HFFc6 (cell line): ENCODE measurements around the gene COMMD1. TPM values are rescaled to one million over a fixed set of nuclear protein-coding genes. Genes with fewer than 3 reads are reported as not detected.
A peak's percentile ranks its signal among the peaks of the same experiment; 100 is the strongest.
"Not testable (repeated sequence)": the region's sequence is repeated elsewhere in the genome, so short reads cannot be mapped to it uniquely, and the experiment has no call there.

ENCODE experiments used
- DNase-seq: peaks from one replicate; pipeline ENCODE4 v3.0.0-alpha.2; 2018
- H3K27ac Mint-ChIP-seq: 2 replicates; pipeline ENCODE4 v1.8.0; 2020; ENCODE audit warnings: mild to moderate bottlenecking, mixed read lengths
- H3K27me3 Mint-ChIP-seq: 2 replicates; pipeline ENCODE4 v1.8.0; 2021; ENCODE audit warnings: mild to moderate bottlenecking, moderate library complexity, mixed read lengths; ENCODE audit not compliant: insufficient read depth
- H3K36me3 Mint-ChIP-seq: 2 replicates; pipeline ENCODE4 v1.8.0; 2021; ENCODE audit warnings: low read depth, mixed read lengths
- H3K4me1 Mint-ChIP-seq: 2 replicates; pipeline ENCODE4 v1.8.0; 2020; ENCODE audit warnings: low read depth, mixed read lengths
- H3K4me3 Mint-ChIP-seq: 2 replicates; pipeline ENCODE4 v1.8.0; 2020; ENCODE audit warnings: mild to moderate bottlenecking, moderate library complexity, mixed read lengths
- H3K9me3 Mint-ChIP-seq: 2 replicates; pipeline ENCODE4 v1.8.0; 2020; ENCODE audit warnings: mild to moderate bottlenecking, mixed read lengths
- CTCF ChIP-seq: fragments of 200-600 bp; sonication (generic); IDR thresholded peaks from 2 replicates; pipeline ENCODE4 v1.5.0; 2021; ENCODE audit warnings: antibody characterized with exemption, mild to moderate bottlenecking
- total RNA-seq, 6 experiments: library from RNA; stranded (reverse); fragmentation: NEBNext Ultra II Directional; extraction: Animal tissue kit (Norgen Biotek cat#: 25700); gene quantifications; 2 replicates in 1 of 6; 3 replicates in 5 of 6; pipeline ENCODE4 v1.2.3, GENCODE V29; 2021

The COMMD1 gene
- total RNA-seq, 6 experiments from 2014 or later = 41.1 to 53.6 (median 48.3) TPM

DNA sequence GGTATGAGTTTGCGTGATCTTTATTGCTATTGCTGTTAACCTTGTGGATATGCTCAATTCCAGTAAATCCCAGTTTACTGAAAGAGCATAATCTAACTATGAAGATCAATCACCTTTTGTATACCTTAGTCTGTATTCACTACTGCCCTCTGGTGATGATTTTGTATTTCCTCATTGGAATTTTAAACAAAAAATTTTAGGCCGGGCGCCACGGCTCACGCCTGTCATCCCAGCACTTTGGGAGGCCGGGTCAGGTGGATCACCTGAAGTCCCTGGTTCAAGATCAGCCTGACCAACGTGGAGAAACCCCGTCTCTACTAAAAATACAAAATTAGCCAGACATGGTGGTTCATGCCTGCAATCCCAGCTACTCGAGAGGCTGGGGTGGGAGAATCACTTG, 5.1 kb downstream of the COMMD1 start:
- H3K36me3 Mint-ChIP-seq = no peaks in the 10 kb centered on the region
- TF ChIP-seq CTCF = peak; percentile 69
- no peak for DNase-seq
- no peak overlapping the region for H3K4me3 Mint-ChIP-seq
- H3K27ac Mint-ChIP-seq = no peak overlapping the region
- no peaks in the 10 kb centered on the region; the same call in 1 of the 2 replicates for H3K27me3 Mint-ChIP-seq
- H3K4me1 Mint-ChIP-seq = peaks cover 11% of the 10 kb centered on the region
- H3K9me3 Mint-ChIP-seq = no peaks in the 10 kb centered on the region

DNA sequence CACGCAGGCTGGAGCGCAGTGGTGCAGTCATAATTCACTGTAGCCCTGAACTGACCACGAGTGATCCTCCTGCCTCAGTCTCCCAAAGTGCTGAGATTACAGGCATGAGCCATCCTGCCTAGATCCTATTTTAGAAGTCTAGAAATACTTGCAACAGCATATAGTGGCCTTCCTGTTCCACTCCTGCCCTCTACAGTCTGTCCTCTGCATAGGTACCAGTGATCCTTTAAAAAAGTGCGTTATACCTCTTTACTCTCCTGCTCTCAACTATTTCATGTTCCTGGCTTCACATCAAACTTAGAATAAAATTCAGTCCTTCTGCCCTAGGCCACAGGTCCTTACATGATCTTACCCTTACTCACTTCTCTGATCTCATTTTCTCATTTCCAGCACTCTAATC, 6.0 kb downstream of the COMMD1 start:
- no peaks in the 10 kb centered on the region for H3K36me3 Mint-ChIP-seq
- DNase-seq = no peak
- no peak; the same call in 1 of the 2 replicates for TF ChIP-seq CTCF
- peaks cover 7% of the 10 kb centered on the region for H3K4me1 Mint-ChIP-seq
- peak overlapping the region; percentile 1; the same call in 1 of the 2 replicates for H3K27ac Mint-ChIP-seq
- H3K9me3 Mint-ChIP-seq = no peaks in the 10 kb centered on the region
- no peaks in the 10 kb centered on the region for H3K27me3 Mint-ChIP-seq
- H3K4me3 Mint-ChIP-seq = no peak overlapping the region

DNA sequence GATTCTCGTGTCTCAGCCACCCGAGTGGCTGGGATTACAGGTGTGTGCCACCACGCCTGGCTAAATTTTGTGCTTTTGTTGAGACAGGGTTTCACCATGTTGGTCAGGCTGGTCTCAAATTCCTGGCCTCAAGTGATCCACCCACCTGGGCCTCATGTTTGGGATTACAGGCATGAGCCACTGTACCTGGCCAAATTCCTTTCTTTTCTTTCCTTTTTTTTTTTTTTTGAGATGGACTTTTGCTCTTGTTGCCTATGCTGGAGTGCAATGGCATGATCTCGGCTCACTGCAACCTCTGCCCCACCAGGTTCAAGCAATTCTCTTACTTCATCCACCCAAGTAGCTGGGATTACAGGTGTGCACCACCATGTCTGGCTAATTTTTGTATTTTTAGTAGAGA, 9.3 kb downstream of the COMMD1 start:
- H3K36me3 Mint-ChIP-seq = not testable (repeated sequence)

GRCh38 chr2:61920548-61920947, 15.1 kb downstream of the COMMD1 start:
- no peak for TF ChIP-seq CTCF
- no peaks in the 10 kb centered on the region for H3K36me3 Mint-ChIP-seq
- no peak overlapping the region for H3K4me3 Mint-ChIP-seq
- no peaks in the 10 kb centered on the region for H3K4me1 Mint-ChIP-seq
- H3K27me3 Mint-ChIP-seq = no peaks in the 10 kb centered on the region
- DNase-seq = no peak
- no peak overlapping the region for H3K27ac Mint-ChIP-seq
- no peaks in the 10 kb centered on the region for H3K9me3 Mint-ChIP-seq

More for the DNA sequence above, 9.3 kb downstream of the COMMD1 start:
- not testable (repeated sequence) for H3K9me3 Mint-ChIP-seq, H3K27ac Mint-ChIP-seq, H3K4me3 Mint-ChIP-seq, H3K27me3 Mint-ChIP-seq, DNase-seq, H3K4me1 Mint-ChIP-seq

GRCh38 chr2:61922714-61923113, 17.2 kb downstream of the COMMD1 start:
- Mint-ChIP-seq H3K9me3 (no peaks in the 10 kb centered on the region), H3K27me3 (0 out of 2 replicates have a peak, but pooled peaks cover 2% of the 10 kb centered on the region), H3K4me3 (no peak overlapping the region), H3K27ac (no peak overlapping the region), H3K4me1 (no peaks in the 10 kb centered on the region), H3K36me3 (no peaks in the 10 kb centered on the region)
- no peak for DNase-seq
- TF ChIP-seq CTCF = no peak

- DNase-seq = no peak
- Mint-ChIP-seq H3K4me1 (peaks cover 13% of the 10 kb centered on the region), H3K36me3 (no peaks in the 10 kb centered on the region), H3K4me3 (no peak overlapping the region), H3K9me3 (no peaks in the 10 kb centered on the region), H3K27ac (no peak overlapping the region), H3K27me3 (0 out of 2 replicates have a peak, but pooled peaks cover 2% of the 10 kb centered on the region)
- no peak for TF ChIP-seq CTCF
These were observed 19.6 kb downstream of the COMMD1 start for GRCh38 chr2:61924895-61925663.
